Fibroblast of lung (primary cell): ENCODE measurements around the gene PSKH1.

Experiments
- CTCF ChIP-seq, 2 donors: IDR thresholded peaks in 1 of 2; conservative IDR thresholded peaks in 1 of 2; 1 replicate in 1 of 2; 2 replicates in 1 of 2; pipeline ENCODE4 v1.5.1; 2011 to 2012; ENCODE audit warnings: low read length in 2 of 2, control low read depth in 1 of 2, inconsistent platforms in 1 of 2, low read depth in 1 of 2, mild to moderate bottlenecking in 1 of 2
- EZH2 ChIP-seq: IDR thresholded peaks from 2 replicates; pipeline ENCODE4 v1.5.1; 2012; ENCODE audit warnings: low read length, control low read depth, mild to moderate bottlenecking; ENCODE audit errors: missing control alignments

DNA sequence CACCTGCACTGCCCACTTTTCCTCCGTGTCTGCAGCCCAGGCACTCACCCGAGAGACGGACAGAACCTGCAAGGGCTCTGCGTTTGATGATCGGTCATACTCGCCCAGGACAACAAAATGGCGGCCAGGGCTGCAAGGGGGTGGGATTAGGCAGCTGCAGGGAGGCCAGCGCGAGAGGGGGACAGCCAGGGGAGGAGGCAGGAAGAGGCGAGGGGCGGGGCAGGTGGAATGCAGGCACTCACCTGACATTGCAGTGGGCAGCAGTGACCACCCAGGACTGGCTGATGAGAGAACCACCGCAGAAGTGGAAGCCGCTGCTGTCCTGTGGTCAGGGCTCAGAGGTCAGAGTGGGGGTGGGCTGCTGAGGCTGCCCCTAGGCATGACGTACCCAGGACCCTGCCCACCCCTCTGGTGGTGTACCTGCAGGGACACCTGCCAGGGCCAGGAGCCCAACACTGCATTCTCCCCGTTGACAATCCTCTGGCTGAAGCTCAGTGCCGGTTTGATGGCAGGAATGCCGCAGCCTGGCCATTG is 37.7 kb downstream of the PSKH1 start:
- TF ChIP-seq CTCF (conservative IDR thresholded peaks at IDR 0.05 in 1 of 2, IDR thresholded peaks at IDR 0.05 in 1 of 2; ENCODE audit: low read depth in 1 of 2, low read length in 2 of 2) (no peak), EZH2 (no peak)
